Gastrocnemius medialis (tissue), 4 donors: ENCODE data around the gene TIMP3. TPM values are rescaled to one million over a fixed set of nuclear protein-coding genes. Genes with fewer than 3 reads are reported as not detected.

Experiments
- ATAC-seq, 2 donors: fragments of 150-250 bp; one replicate each; pipeline ENCODE4 v1.9.1; 2016
- DNase-seq, 2 donors: peaks; one replicate each; pipeline ENCODE4 v3.0.0-alpha.2; 2019
- H3K27ac ChIP-seq, 4 donors: fragments of 200-600 bp; sonication (generic); 1 replicate in 1 of 4; 2 replicates in 3 of 4; pipeline ENCODE4 v1.5.1; 2016 to 2018; ENCODE audit warnings: mild to moderate bottlenecking in 2 of 4, moderate library complexity in 1 of 4
- H3K27me3 ChIP-seq, 3 donors: fragments of 200-600 bp; sonication (generic) in 2 of 3; 1 replicate in 1 of 3; 2 replicates in 2 of 3; pipeline versions ENCODE4 v1.5.1 to v1.6.0; 2016 to 2019; ENCODE audit warnings: mild to moderate bottlenecking in 1 of 3, moderate library complexity in 1 of 3
- H3K36me3 ChIP-seq, 2 donors: fragments of 200-600 bp; sonication (generic) in 1 of 2; one replicate each; pipeline ENCODE4 v1.5.1; 2017 to 2018
- H3K4me1 ChIP-seq, 2 donors: fragments of 200-600 bp; sonication (generic) in 1 of 2; one replicate each; pipeline ENCODE4 v1.5.1; 2016 to 2017; ENCODE audit warnings: mild to moderate bottlenecking in 2 of 2
- H3K4me3 ChIP-seq, 4 donors: fragments of 200-600 bp; sonication (generic) in 3 of 4; 1 replicate in 1 of 4; 2 replicates in 3 of 4; pipeline ENCODE4 v1.5.1; 2016 to 2019; ENCODE audit warnings: mild to moderate bottlenecking in 2 of 4
- H3K9me3 ChIP-seq, 3 donors: fragments of 200-600 bp; sonication (generic) in 2 of 3; 1 replicate in 1 of 3; 2 replicates in 2 of 3; pipeline ENCODE4 v1.5.1; 2016 to 2019
- POLR2A ChIP-seq, 2 donors: fragments of 450-650 bp; IDR thresholded peaks; one replicate each; pipeline ENCODE4 v1.6.1; 2017; ENCODE audit warnings: antibody characterized with exemption in 2 of 2, mild to moderate bottlenecking in 2 of 2, moderate library complexity in 2 of 2
- in situ Hi-C, 4 donors: fragments of 200-750 bp; cut with MboI; loops; one replicate each; pipeline versions ENCODE4 v1.15.0 to v1.8.0; 2017; ENCODE audit warnings: low sequenced_read_pairs in 4 of 4
- intact Hi-C: fragments of 100-400 bp; cut with DNase I; formaldehyde crosslinking; loops from one replicate; pipeline ENCODE4 v1.15.1; 2023; ENCODE audit warnings: low total_unique reads
- total RNA-seq, 4 donors: library from RNA; depleted of rRNA; stranded (reverse); fragments of >200 nt; gene quantifications; one replicate each; pipeline versions ENCODE4 v1.1.0 to v1.2.3, GENCODE V29; 2016
- TF ChIP-seq, protein P1 (sequence below), 5 experiments: fragments of 450-650 bp in 3 of 5; fragments of 200-600 bp in 2 of 5; sonication (generic) in 2 of 5; IDR thresholded peaks in 4 of 5; conservative IDR thresholded peaks in 1 of 5; 1 replicate in 4 of 5; 2 replicates in 1 of 5; pipeline ENCODE4 v1.5.1; 2016 to 2019; ENCODE audit warnings: antibody characterized with exemption in 5 of 5, mild to moderate bottlenecking in 3 of 5, moderate library complexity in 3 of 5

Gene TIMP3
- total RNA-seq, 4 donors from 2014 or later, result 102 to 247 (median 144) TPM

GRCh38 chr22:32800158-32800882 lies 1.2 kb upstream of the TIMP3 start:
- intact Hi-C loops (loop anchor here (5.0 kb wide), 2 partner anchors 52 to 197 kb away; no protein-coding TSS in a partner anchor), in situ Hi-C loops (no loop called here)
- H3K4me1 ChIP-seq, result no peaks in the 10 kb centered on the region
- no peaks in the 10 kb centered on the region for H3K9me3 ChIP-seq
- H3K4me3 ChIP-seq, result peak overlapping the region in 3 of 4 donors; percentile 66 to 71 (median 68)
- H3K27ac ChIP-seq, result peak overlapping the region; percentile 79 to 87 (median 84)
- ATAC-seq (no peak), DNase-seq (peak in 1 of 2 donors; percentile 31)
- TF ChIP-seq, protein P1, sequence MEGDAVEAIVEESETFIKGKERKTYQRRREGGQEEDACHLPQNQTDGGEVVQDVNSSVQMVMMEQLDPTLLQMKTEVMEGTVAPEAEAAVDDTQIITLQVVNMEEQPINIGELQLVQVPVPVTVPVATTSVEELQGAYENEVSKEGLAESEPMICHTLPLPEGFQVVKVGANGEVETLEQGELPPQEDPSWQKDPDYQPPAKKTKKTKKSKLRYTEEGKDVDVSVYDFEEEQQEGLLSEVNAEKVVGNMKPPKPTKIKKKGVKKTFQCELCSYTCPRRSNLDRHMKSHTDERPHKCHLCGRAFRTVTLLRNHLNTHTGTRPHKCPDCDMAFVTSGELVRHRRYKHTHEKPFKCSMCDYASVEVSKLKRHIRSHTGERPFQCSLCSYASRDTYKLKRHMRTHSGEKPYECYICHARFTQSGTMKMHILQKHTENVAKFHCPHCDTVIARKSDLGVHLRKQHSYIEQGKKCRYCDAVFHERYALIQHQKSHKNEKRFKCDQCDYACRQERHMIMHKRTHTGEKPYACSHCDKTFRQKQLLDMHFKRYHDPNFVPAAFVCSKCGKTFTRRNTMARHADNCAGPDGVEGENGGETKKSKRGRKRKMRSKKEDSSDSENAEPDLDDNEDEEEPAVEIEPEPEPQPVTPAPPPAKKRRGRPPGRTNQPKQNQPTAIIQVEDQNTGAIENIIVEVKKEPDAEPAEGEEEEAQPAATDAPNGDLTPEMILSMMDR (IDR thresholded peaks at IDR 0.05 in 4 of 5, conservative IDR thresholded peaks at IDR 0.05 in 1 of 5), result no peak
- TF ChIP-seq POLR2A (IDR thresholded peaks at IDR 0.05), result no peak
- H3K36me3 ChIP-seq, result no peaks in the 10 kb centered on the region
- H3K27me3 ChIP-seq, result peaks cover 7 to 14% (median 13%) of the 10 kb centered on the region in 3 donors

DNA sequence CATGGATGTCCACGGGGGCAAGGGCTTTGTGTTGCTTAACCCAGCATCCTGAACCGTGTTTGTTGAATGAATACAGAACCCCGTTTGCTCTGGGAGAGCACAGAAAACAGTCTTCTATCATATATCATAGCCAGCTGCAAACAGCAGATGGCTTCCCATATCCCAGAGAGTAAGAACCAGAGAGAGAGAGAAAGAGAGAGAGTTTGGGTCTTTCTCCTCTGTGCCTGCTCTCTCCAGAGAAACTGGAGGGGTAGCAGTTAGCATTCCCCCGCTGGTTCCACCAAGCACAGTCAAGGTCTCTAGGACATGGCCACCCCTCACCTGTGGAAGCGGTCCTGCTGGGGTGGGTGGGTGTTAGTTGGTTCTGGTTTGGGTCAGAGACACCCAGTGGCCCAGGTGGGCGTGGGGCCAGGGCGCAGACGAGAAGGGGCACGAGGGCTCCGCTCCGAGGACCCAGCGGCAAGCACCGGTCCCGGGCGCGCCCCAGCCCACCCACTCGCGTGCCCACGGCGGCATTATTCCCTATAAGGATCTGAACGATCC lies 440 bp upstream of the TIMP3 start:
- H3K4me3 ChIP-seq, result peak overlapping the region; percentile 64 to 71 (median 67)
- no peak for DNase-seq
- no peaks in the 10 kb centered on the region for H3K36me3 ChIP-seq
- intact Hi-C loops, result loop anchor here (5.0 kb wide), 2 partner anchors 51 to 196 kb away; no protein-coding TSS in a partner anchor
- no peaks in the 10 kb centered on the region for H3K9me3 ChIP-seq
- peaks cover 7 to 14% (median 13%) of the 10 kb centered on the region in 3 donors for H3K27me3 ChIP-seq
- H3K4me1 ChIP-seq, result no peaks in the 10 kb centered on the region
- ATAC-seq, result peak in 1 of 2 donors; percentile 4
- in situ Hi-C loops, result no loop called here
- TF ChIP-seq, protein P1 (IDR thresholded peaks at IDR 0.05 in 4 of 5, conservative IDR thresholded peaks at IDR 0.05 in 1 of 5), result no peak
- no peak for TF ChIP-seq POLR2A (IDR thresholded peaks at IDR 0.05)
- peak overlapping the region; percentile 79 to 87 (median 84) for H3K27ac ChIP-seq

GRCh38 chr22:32802237-32802765 lies 796 bp downstream of the TIMP3 start:
- Histone ChIP-seq H3K4me1 (peaks cover 0 to 8% of the 10 kb centered on the region in 2 donors), H3K4me3 (peak overlapping the region; percentile 64 to 71 (median 67)), H3K27me3 (peaks cover 7 to 13% (median 10%) of the 10 kb centered on the region in 3 donors), H3K36me3 (no peaks in the 10 kb centered on the region), H3K9me3 (no peaks in the 10 kb centered on the region), H3K27ac (peak overlapping the region; percentile 79 to 87 (median 83))
- TF ChIP-seq, protein P1 (IDR thresholded peaks at IDR 0.05 in 4 of 5, conservative IDR thresholded peaks at IDR 0.05 in 1 of 5), result no peak
- TF ChIP-seq POLR2A (IDR thresholded peaks at IDR 0.05), result no peak
- ATAC-seq (no peak), DNase-seq (no peak)
- intact Hi-C loops (loop anchor here (5.0 kb wide), 2 partner anchors 50 to 195 kb away; no protein-coding TSS in a partner anchor), in situ Hi-C loops (no loop called here)

DNA sequence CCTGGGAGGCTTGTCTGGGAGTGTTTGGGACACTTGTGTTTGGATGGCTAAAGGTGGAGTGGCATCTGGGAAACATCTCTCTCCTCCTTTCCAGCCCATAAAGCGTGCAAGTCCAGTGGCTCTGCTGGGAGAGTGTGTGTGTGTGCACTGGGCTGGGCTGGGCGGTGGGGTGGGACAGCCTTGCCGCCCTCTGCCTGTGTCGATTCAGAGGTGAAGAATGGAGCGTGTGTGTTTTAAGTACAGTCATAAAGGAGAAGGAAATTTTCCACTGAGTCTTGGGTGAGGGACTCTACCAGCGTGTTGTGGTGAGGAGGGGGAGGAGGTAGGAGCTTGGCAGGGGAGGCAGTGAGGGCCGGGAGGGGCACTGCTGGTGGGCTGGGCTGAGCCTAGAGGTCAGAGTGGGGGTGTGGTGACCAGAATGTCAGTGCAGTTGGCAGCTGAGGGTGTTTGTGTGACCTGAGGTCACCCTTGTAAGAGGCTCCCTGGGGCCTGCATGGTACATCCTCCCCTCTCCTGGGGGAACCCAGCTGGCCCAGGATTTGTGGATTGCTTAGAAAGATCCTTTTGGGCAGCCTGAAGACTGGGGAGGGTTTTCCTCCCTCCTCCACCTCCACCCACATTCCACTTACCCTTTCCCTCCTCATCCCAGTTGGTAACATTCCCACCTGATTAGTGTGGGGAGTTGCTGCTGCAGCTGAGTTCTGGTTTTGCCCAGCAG lies 1.7 kb downstream of the TIMP3 start:
- DNase-seq, result no peak
- peaks cover 3 to 11% of the 10 kb centered on the region in 2 donors for H3K4me1 ChIP-seq

More for the DNA sequence above, 1.7 kb downstream of the TIMP3 start:
- no peak for ATAC-seq
- in situ Hi-C loops (no loop called here), intact Hi-C loops (loop anchor here (5.0 kb wide), 2 partner anchors 49 to 194 kb away; no protein-coding TSS in a partner anchor)
- Histone ChIP-seq H3K27ac (peak overlapping the region; percentile 79 to 87 (median 83)), H3K9me3 (no peaks in the 10 kb centered on the region), H3K4me3 (peak overlapping the region; percentile 64 to 71 (median 67)), H3K27me3 (peaks cover 7 to 13% (median 10%) of the 10 kb centered on the region in 3 donors), H3K36me3 (no peaks in the 10 kb centered on the region)
- TF ChIP-seq, protein P1 (IDR thresholded peaks at IDR 0.05 in 4 of 5, conservative IDR thresholded peaks at IDR 0.05 in 1 of 5), result no peak
- no peak for TF ChIP-seq POLR2A (IDR thresholded peaks at IDR 0.05)
